GM18873 (cell line): ENCODE results near the gene NEO1.

Experiments used
- ATAC-seq: cut with Tn5 transposase; IDR thresholded peaks from one replicate; pipeline ENCODE4 v1.9.1; 2021; ENCODE audit warnings: mild to moderate bottlenecking, moderate library complexity, moderate number of reproducible peaks; ENCODE audit not compliant: unreplicated experiment, low FRiP score

Gene NEO1

DNA sequence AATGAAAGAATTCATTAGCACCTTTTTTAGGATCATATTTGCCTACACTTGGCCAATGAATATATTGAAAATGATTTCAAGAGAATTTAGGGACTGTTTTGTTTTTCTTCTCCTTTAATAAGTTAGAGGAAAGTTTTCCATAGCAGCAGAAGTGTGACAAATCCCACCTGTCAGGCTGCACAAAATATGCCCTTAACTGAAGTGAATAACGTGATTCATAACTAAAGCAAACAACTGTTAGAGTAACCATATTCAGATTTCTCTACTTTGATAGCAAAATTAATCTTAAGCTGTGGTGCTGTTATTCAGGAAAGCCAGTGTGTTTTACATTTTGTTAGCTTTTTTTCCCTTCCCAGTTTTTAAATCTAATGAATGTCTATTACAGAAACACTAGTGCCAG, 195.1 kb downstream of the NEO1 start:
- ATAC-seq: no peak

DNA sequence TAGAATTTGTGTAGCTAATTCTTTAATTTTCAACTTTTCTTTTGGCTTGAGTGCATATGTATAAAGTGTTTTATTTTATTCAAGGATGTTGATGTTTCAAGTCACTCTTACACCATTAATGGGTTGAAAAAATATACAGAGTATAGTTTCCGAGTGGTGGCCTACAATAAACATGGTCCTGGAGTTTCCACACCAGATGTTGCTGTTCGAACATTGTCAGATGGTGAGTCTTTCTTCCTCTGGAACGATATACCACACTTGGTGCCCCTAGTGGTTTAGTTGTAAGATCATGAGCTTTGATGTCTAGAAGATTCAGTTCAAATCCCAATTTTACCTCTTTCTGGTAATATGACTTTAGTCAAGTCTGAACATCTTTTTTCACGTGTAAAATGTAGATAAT, 197.2 kb downstream of the NEO1 start:
- ATAC-seq: no peak

DNA sequence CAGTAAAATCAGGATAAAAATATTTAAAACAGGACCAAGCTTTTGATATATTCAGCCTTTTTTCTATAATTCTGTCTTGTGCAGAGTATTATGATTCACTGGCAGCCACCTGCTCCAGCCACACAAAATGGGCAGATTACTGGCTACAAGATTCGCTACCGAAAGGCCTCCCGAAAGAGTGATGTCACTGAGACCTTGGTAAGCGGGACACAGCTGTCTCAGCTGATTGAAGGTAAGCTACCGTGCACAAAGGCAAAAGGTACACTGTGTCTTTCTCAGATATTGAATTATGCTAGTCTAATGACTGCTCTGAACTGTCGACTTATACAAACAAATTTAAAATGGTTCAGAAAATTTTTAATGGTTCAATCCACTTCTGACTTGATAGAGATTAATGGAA, 202.3 kb downstream of the NEO1 start:
- no peak for ATAC-seq

DNA sequence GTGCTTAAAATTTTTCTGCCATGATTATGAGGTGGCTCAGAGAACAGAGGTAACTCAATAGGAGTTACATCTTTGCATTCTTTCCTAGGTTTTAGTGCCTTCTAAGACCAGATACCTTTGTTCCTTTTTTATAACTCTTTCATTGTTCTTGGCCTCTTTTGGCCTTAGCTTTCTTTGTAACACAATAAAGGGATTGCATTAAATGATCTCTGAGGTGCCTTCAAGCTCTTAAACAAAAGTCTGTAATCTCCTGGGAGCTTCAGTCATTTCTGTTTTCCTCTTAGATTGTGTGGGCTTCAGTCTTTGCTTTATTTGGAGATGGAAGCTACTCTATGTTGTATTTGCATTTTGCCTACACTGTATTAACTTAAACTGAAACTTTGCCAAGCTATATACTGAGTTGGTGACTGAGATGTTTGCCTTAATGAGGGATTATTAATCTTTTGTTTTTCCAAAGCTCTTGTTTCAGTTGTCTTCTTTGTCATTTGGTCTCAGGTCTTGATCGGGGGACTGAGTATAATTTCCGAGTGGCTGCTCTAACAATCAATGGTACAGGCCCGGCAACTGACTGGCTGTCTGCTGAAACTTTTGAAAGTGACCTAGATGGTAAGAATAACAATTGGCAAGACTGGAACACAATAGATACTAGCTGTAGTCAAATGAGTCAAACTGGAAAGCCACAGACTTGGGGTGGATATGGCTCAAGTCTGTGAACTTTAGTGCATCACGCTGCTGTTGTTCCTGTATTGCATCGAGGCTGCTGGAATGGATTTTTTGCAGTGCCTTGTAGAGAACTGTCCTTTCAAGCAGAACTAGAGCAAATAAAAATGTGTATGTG, 206.2 kb downstream of the NEO1 start:
- no peak for ATAC-seq

DNA sequence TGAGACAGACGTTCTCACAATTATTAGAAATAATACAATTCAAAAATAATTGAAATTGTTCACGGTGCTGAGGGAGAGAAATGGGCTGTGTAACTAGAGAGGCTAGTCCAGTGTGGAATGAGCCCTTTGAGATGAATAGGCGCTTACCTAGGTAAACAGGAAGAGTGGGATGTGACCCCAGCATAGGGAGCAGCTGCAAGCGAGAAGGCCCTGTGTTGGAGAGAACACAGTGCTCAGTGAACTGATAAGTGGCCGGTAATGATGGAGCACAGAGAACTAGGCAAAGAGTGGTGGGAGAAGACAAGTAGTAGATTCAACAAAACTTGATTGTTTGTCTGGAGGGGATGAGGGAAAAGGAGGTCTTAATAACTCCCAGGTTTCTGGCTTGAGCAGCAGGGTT, 212.6 kb downstream of the NEO1 start:
- ATAC-seq: no peak

DNA sequence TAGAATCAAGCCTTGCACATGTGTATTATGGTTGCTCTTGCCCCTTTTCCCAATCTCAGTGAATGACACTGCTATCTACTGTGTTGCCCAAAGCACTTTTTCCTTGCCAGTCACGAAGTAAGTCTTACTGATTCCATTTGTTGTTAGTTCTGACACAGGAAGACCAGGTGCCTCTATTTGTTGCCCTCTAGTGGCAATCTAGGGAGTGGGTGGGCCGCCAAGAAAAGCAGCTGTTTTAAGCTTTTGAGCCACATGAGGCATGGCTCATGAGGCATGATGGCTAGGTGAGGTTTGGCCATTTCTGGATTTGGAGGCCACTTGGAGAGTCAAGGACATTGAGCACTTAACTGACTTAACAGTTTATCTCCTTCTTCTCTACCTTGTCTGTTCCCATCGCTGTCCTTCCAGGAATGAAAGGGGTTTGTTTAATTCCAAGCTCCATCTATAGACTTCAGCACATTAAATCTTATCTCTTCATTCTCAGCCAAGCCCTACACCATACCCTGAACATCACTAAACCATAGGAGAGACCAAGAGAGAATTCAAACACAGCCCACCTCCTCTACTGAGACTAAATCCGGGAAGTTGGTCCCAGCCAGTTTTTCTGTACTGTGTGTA, 213.4 kb downstream of the NEO1 start:
- no peak for ATAC-seq

DNA sequence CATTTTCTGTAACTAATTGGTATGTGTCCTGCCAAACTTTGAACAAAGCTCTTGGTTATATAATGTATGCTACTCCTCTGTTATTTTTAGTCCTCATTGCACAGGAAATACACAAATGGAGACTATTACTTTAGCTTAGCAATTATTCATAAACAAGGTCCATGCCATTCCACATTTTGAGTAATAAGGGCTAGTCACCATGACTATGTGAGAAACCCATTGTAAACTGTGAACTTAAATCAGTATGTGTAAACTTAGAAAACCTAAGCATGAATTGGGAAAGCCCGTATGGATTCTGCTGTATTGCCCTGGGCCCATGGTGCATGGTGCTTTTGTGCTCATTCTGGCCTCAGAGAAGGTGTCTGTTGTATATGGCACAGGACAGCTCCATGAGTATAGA, 216.2 kb downstream of the NEO1 start:
- ATAC-seq: no peak

DNA sequence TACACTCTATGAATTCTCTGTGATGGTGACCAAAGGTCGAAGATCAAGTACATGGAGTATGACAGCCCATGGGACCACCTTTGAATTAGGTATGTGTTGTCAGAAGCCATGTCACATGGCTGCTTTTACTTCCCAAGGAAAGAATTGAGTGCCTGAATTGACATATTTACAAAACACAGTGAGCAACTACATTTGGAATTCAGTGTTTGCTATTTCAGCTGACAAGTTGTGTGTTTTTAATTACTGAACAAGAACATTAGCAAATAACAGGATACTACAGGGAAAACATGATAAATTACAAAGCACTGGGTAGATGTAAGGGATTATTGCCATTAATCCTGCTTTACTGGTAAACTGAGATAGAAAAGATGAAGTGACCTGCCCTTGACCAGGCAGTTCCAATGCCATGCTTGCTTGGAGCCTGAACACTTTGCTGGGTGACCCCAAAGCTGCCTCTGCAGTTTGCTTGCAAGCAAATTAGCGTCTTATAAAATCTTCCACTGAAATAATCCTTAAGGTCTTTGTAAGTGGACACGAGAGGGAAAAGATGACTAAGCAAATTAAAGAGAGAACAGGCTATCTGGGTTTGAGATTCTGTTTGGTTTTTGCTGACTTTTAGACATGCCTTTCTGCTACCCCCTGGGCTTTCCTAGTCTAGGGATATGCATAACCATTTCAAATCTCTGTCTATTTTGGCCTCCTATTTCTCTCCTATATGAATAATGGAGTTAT, 218.3 kb downstream of the NEO1 start:
- no peak for ATAC-seq

DNA sequence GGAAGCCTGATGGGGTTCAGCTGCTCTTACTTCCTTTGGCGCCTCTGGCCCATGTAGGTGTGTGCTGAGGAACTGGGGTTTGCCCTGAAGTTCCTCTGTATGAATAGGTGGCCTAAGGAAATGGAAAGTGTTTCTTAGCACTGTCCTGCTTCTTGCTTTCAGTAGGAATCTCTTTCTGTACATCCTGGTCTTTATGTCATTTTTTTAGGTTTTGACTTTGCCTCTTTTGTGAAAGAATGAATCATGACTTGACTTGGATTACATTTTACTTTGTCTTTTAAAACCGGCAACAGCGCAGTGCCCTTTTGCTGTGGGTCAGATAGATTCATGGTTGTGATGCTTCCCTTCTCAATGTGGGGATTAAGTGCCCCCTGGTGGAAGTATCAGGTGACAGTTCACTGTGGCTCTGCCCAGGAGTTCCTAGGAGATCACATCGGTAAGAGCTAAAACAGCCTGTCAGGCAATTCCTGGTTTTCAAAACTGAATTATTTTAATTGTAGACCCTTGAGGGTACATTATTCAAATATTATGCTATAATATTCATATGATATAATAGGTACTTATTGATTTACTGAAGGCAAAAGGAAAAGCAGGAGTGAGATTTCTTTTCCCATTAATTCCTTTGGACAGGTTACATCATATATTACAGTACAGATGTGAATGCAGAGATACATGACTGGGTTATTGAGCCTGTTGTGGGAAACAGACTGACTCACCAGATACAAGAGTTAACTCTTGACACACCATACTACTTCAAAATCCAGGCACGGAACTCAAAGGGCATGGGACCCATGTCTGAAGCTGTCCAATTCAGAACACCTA, 221.1 kb downstream of the NEO1 start:
- ATAC-seq: no peak

DNA sequence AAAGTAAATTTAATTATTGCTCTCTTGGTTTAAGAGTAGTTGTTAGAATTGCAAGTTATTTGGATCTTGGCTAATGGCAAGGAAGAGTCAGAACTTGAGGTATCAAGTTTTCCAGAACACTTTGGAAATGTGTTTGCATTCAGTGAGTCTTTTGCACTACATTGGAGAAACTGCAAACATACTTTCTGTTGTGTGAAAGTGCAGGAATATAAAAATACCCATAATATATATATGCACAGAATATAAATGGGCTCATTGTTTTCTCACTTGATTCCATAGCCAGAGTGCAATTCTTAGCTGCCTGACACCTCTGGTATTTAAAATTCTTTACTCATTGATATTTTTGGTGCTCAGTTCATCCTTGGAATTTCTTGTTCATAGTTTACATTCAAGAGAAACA, 223.6 kb downstream of the NEO1 start:
- ATAC-seq: no peak

DNA sequence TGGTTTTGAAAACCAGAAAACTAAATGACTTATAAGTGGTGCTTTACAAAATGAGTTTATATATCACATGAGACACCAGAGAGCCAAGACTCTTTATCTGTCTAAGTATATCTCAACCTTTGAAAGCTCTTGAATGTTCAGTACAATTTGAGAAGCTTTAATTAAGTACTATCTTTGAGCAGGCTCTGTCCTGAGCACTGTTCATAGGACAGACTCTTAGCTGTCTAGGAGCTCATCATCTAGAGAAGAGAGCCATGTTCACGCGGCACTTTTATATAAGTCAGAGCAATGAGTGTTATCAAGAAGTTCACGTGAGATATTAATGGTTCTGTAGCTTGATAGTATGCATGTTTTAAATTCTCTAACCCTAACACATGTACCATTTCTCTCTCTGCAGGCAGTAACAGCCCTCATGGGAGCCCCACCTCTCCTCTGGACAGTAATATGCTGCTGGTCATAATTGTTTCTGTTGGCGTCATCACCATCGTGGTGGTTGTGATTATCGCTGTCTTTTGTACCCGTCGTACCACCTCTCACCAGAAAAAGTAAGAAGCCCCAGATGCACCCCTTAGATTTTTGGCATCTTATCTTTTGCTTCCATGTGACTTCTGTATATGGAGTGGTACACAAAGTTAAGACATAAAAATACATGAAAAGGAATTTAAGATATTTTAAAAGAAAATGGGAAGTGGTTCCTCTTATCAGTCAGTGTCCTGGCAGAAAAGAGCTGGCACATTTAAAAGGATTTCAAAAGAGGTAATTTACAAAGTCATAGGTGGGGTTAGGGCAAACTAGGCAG, 230.5 kb downstream of the NEO1 start:
- no peak for ATAC-seq

DNA sequence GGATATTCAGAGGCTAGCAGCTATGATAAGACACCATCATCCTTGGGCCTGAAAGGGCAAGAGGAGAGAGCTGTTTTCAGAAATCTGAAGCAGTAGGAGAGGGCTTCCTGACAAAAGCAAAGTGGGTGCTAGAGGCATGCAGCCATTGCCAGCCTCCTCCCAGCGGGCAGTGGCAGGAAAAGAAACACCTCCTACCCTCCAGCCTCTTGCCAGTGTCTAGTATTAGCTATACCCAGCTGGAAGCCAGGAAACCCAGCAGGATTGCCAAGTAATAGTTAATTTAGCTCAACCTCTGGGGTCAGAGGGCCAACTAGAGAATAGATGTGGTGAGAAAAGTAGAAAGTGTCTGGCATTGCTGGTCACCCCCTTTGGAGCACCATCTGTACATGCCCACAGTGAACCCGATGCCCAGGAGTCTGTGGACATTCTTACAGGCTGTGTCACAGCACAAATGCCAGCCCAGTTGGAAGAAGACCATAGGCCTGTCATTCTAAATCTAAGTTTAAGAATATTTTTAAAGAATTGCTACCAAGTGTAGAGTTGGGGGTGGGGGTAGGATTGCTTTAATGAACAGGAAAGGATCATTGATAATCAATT, 231.2 kb downstream of the NEO1 start:
- ATAC-seq: no peak

DNA sequence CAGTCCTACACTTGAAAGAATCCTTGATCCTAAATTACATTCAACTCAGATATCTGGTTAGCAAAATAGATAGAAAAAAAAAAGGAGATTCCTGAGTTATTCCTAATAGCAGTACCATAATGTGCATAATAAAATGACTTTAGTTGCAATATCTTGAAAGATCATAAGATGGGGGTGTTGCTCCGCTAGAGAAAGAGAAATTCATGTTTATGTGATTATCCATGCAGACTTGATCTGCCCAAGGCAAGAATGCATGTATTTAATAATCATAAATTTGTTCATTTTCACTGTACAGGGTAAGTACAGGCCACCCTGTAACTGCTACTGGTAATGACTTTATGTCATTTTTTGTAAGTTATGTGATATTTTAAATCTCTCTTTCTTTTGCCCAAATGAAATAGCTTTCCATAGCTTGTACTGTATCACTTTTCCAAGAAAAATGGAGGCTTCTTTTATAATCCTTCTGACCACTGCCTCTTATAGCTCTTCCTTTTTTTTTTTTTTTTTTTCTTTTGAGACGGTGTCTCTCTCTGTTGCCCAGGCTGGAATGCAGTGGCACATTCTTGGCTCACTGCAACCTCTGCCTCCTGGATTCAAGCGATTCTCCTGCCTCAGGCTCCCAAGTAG, 231.9 kb downstream of the NEO1 start:
- no peak for ATAC-seq

DNA sequence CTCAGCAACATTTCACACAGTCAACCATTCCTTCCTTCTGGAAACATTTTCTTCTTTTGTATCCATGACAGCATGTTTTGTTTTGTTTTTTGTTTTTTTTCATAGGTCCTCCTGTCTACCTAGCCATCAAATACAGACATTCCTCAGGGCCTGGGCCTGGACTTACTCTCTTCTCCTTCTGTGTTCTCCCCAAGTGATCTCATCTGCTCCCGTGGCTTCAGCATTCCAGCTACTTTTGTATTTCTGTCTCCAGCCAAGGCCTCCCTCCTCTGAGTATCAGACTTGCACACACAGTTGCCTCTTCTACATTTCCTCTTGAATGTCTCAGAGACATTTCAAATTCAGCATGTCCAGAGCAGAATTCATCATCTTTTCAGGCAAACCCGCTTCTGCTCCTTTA, 234.0 kb downstream of the NEO1 start:
- ATAC-seq: no peak

DNA sequence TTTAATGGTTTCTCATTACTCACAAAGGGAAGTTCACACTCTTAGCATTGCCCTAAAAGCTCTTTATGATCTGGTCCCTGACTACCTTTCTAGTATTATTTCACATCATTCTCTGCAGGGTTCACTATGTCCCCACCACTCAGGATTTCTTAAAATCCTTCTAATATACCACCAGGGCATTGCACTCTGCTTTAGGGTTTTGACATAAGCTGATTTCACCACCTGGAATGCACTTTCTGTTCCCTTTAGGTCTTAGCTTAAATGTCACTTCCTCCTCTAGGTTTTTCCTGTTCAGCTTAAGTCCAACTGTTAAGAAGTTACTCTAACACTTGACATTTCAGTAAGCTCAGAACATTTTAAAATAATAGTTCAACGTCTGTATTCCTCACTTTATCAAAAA, 234.8 kb downstream of the NEO1 start:
- ATAC-seq: no peak

DNA sequence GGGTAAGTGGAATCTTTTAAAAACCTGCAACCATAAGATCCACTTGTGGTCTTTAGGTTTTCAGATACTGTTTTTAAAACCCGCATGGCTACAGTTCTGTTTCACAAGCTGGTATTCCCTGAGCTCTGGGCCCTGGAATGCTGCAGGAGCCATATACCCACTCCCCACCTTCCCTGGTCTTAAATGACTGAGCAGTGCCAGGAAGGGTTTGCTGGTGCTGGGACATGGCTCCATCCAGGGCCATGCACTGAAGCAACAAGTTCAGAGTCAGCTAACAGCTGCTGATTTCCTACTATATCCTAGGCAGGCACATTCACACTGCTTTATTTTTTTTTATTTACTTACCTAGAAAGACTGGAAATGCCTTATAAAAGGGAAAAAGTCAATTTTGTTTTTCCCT, 239.2 kb downstream of the NEO1 start:
- no peak for ATAC-seq

DNA sequence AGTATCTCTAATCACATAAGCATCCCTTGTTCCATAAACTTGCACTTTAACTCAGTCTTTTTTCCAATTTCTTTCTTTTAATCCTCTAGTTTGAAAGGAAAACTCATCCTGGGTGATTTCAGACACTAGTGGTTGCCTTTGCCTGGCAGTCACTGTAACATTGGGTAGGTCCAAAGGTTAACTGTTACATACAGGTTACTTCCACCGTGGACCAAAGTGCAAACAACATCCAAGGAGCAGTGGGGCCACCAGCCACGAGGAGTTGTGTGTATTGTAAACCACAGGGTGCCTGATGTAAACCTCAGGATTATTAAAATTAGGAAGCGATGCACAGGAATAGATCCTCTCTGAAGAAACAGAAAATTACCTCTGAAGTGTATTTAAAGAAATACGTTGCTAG, 241.5 kb downstream of the NEO1 start:
- no peak for ATAC-seq

DNA sequence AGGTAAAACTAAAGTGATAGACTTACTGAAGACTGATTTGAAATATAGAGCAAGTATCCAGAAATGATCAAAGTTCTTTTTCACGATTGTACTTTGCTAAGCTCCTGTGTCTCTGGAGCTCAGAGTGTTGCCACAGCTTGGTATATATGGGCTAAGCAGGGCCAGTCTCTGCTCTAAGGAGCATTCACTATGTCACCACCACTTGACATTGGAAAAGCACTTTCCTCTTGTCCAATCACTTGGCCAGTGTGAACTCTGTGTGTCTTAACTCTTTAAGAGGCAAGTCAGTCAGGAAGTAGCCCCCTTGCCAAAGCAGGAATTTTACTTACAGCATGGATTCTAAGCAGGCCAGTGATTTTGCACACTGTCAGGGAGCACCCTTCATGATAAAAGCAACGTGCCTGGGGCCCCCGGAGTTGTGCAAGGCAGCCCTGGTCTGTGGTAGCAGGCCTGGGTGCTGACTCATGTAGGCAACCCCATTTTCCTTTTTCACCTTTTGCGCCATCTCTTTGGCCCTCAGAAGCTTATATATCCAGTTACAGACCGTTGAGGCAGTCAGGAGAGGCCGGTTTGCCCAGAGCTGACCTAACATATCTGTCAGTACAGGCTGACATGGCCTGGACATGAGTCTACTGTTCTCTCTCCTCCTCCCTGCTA, 243.5 kb downstream of the NEO1 start:
- no peak for ATAC-seq
